Measurements from ENCODE around the gene CCNB2. TPM values are rescaled to one million over a fixed set of nuclear protein-coding genes. Genes with fewer than 3 reads are reported as not detected.
A peak's percentile ranks its signal among the peaks of the same experiment; 100 is the strongest.

The CCNB2 gene
- polyA plus RNA-seq, 1 of the 3 experiments (the other 2 are of a cell fraction), result 46.6 TPM

DNA sequence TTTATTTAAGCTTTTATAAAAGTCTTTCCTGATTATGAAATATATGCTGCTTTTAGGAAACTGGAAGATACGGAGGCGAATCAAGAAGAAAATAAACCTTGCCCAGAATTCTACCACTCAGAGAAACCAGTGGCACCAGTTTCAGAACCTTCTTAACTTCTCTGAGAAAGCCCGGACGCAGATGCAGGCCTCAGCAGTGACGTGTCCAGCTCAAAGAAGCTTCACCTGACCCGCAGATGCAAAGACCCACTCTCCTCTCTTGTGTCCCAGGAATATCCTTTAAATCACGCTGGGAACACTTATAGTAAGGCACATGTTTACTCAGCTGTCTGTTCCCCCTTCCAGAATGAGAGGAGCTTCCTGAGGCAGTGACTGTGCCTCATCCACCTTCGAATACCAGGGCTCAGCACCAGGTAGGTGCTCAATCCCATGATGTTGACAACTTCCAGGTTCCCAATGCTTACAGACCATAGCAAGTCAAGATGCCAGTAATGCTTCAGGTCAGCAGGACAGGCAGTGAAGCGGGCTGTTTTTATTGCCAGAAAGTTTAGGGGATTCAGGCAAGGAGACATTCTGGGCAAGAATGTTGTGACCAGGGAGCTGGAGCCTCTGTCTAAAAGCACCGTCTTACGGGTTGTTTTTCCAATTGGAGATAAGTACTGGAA, 61.8 kb downstream of the CCNB2 start:
- Histone ChIP-seq H3K27me3 (ENCODE audit: insufficient read depth) (no peaks in the 10 kb centered on the region), H4K20me1 (ENCODE audit: insufficient read depth) (no peaks in the 10 kb centered on the region), H3K4me2 (no peak overlapping the region), H3K9me2 (no peaks in the 10 kb centered on the region), H3K9ac (no peak overlapping the region), H3K27ac (ENCODE audit: low read depth in 2 of 2, low read length in 1 of 2) (no peak overlapping the region), H3K4me1 (ENCODE audit: control insufficient read depth in 1 of 2, insufficient read depth in 2 of 2, low read depth in 1 of 2, low read length in 1 of 2) (peaks cover 17 to 36% of the 10 kb centered on the region in 2 experiments; a peak in 3 of 4 replicates), H3K4me3 (ENCODE audit: low read depth in 2 of 2, low read length in 1 of 2) (no peak overlapping the region), H3K9me3 (no peaks in the 10 kb centered on the region), H3K36me3 (replicated peaks in 1 of 2; ENCODE audit: control insufficient read depth in 1 of 2, insufficient read depth in 2 of 2, low read length in 1 of 2) (peaks cover 0 to 3% of the 10 kb centered on the region in 2 experiments), H2AFZ (ENCODE audit: low read depth) (no peak overlapping the region), H3K79me2 (ENCODE audit: insufficient read depth) (no peaks in the 10 kb centered on the region), H3F3A (replicated peaks; ENCODE audit: insufficient read depth) (peaks cover 30% of the 10 kb centered on the region)
- ChIA-PET CTCF (interaction anchor here (1.3 to 1.9 kb wide), 3 partner anchors 8 to 334 kb away, joined by 6 to 9 read pairs (median 6); no protein-coding TSS in a partner anchor), POLR2A (no interaction called here)
- no peak for TF ChIP-seq ELF1 (IDR thresholded peaks at IDR 0.05)
- TF ChIP-seq TEAD4 (IDR thresholded peaks at IDR 0.05; ENCODE audit: borderline replicate concordance, insufficient read depth), result no peak
- TF ChIP-seq RCOR1 (IDR thresholded peaks at IDR 0.05; ENCODE audit: low read length), result no peak
- no peak for TF ChIP-seq YY1 (IDR thresholded peaks at IDR 0.05; ENCODE audit: low read depth)
- TF ChIP-seq RAD21 (IDR thresholded peaks at IDR 0.05; ENCODE audit: low read length), result no peak
- 86% methylated on average over 10 of the region's 11 CpGs for WGBS (ENCODE audit: low lambda C conversion rate)
- DNase-seq, result no peak

DNA sequence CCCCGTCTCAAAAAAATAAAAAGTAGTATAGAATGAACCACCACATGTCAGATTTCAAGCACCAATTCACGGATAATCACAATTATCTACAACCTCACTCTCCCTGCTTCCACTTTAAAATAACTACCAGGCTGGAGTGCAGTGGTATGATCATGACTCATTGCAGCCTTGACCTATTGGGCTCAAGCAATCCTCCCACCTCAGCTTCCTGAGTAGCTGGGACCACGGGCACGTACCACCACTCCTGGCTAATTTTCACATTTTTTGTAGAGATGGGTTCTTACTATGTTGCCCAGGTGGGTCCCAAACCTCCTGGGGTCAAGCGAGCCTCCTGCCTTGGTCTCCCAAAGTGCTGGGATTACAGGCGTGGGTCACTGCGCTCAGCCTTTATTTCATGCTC, 63.6 kb downstream of the CCNB2 start:
- POLR2A ChIA-PET, result no interaction called here

More for the DNA sequence above, 63.6 kb downstream of the CCNB2 start:
- H4K20me1 ChIP-seq (ENCODE audit: insufficient read depth), result no peaks in the 10 kb centered on the region
- H3K4me2 ChIP-seq, result peak overlapping the region; percentile 35; the same call in 1 of the 2 replicates
- peaks cover 30% of the 10 kb centered on the region for H3F3A ChIP-seq (replicated peaks; ENCODE audit: insufficient read depth)
- H3K9me3 ChIP-seq, result no peaks in the 10 kb centered on the region
- peak overlapping the region in 1 of 2 experiments; percentile 91; a peak in 2 of 4 replicates for H3K27ac ChIP-seq (ENCODE audit: low read depth in 2 of 2, low read length in 1 of 2)
- no peak for DNase-seq
- TF ChIP-seq NRF1 (IDR thresholded peaks at IDR 0.05; ENCODE audit: low read depth, low read length) (no peak), JUND (IDR thresholded peaks at IDR 0.05) (peak; percentile 33; the same call in 1 of the 2 replicates), RCOR1 (IDR thresholded peaks at IDR 0.05; ENCODE audit: low read length) (no peak), FOSL2 (IDR thresholded peaks at IDR 0.05; ENCODE audit: borderline replicate concordance, low read depth) (peak; percentile 37; the same call in 1 of the 2 replicates), EP300 (IDR thresholded peaks at IDR 0.05; ENCODE audit: borderline replicate concordance in 1 of 2, low read depth in 1 of 2, low read length in 1 of 2) (no peak), NFIC (IDR thresholded peaks at IDR 0.05; ENCODE audit: borderline replicate concordance) (no peak), EZH2phosphoT487 (IDR thresholded peaks at IDR 0.05; ENCODE audit: borderline replicate concordance, low read depth) (no peak)
- TF ChIP-seq, protein P1, sequence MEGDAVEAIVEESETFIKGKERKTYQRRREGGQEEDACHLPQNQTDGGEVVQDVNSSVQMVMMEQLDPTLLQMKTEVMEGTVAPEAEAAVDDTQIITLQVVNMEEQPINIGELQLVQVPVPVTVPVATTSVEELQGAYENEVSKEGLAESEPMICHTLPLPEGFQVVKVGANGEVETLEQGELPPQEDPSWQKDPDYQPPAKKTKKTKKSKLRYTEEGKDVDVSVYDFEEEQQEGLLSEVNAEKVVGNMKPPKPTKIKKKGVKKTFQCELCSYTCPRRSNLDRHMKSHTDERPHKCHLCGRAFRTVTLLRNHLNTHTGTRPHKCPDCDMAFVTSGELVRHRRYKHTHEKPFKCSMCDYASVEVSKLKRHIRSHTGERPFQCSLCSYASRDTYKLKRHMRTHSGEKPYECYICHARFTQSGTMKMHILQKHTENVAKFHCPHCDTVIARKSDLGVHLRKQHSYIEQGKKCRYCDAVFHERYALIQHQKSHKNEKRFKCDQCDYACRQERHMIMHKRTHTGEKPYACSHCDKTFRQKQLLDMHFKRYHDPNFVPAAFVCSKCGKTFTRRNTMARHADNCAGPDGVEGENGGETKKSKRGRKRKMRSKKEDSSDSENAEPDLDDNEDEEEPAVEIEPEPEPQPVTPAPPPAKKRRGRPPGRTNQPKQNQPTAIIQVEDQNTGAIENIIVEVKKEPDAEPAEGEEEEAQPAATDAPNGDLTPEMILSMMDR (IDR thresholded peaks at IDR 0.05), result no peak
- TF ChIP-seq, protein P2, sequence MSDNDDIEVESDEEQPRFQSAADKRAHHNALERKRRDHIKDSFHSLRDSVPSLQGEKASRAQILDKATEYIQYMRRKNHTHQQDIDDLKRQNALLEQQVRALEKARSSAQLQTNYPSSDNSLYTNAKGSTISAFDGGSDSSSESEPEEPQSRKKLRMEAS (IDR thresholded peaks at IDR 0.05; ENCODE audit: low read depth), result no peak
- H3K79me2 ChIP-seq (ENCODE audit: insufficient read depth), result no peaks in the 10 kb centered on the region
- H2AFZ ChIP-seq (ENCODE audit: low read depth), result no peak overlapping the region
- peaks cover 0 to 12% of the 10 kb centered on the region in 2 experiments for H3K36me3 ChIP-seq (replicated peaks in 1 of 2; ENCODE audit: control insufficient read depth in 1 of 2, insufficient read depth in 2 of 2, low read length in 1 of 2)
- WGBS (ENCODE audit: low lambda C conversion rate), result 75% methylated on average over 7 of the region's 7 CpGs
- no peaks in the 10 kb centered on the region for H3K27me3 ChIP-seq (ENCODE audit: insufficient read depth)
- H3K4me1 ChIP-seq (ENCODE audit: control insufficient read depth in 1 of 2, insufficient read depth in 2 of 2, low read depth in 1 of 2, low read length in 1 of 2), result peaks cover 17 to 36% of the 10 kb centered on the region in 2 experiments; a peak in 3 of 4 replicates
- H3K4me3 ChIP-seq (ENCODE audit: low read depth in 2 of 2, low read length in 1 of 2), result no peak overlapping the region
- no peak overlapping the region for H3K9ac ChIP-seq
- H3K9me2 ChIP-seq, result no peaks in the 10 kb centered on the region
- CTCF ChIA-PET, result interaction anchor here (2.4 kb wide), 1 partner anchor 325 kb away, joined by 9 read pairs; no protein-coding TSS in a partner anchor
